UCSD-AML1 (cell line): ENCODE results near the gene CBFB.
"Not testable (repeated sequence)": the region's sequence is repeated elsewhere in the genome, so short reads cannot be mapped to it uniquely, and the experiment has no call there.

Experiments used
- DNase-seq: peaks from one replicate; lab custom pipeline; 2025; ENCODE audit not compliant: unreplicated experiment; lab: John Stamatoyannopoulos, UW

The CBFB gene

DNA sequence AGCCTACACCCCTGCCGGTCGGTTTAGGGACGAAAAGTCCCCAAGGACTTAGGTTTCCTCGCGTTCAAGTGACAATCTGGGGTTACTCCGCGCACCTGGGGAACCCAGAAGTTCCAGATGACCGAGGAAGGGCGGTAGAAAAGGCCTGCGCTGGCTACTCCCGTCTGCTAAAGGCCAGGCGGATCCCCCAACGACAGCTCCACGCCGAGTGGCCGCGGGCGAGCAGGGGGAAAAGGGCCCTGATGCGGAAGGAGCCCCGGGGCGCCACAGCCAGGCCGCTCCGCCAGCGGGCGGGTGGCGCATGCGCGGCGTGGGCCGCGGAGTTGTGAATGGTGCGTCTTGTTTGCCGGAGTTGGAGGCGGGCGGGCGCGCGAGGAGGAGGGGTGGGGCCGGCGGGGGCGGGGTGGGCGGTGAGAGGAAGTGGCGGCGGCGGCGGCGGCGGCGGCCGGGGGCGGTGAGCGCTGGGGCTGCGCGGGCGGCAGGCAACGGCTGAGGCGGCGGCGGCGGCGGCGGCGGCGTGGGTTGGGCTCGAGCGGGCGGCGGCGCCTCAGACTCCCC, at the start of gene CBFB:
CBFB (plus strand) TSS at position 454 of the 558 bp plus-strand sequence. CDS start 259 bp downstream, outside the sequence.
- peak; percentile 95 for DNase-seq

DNA sequence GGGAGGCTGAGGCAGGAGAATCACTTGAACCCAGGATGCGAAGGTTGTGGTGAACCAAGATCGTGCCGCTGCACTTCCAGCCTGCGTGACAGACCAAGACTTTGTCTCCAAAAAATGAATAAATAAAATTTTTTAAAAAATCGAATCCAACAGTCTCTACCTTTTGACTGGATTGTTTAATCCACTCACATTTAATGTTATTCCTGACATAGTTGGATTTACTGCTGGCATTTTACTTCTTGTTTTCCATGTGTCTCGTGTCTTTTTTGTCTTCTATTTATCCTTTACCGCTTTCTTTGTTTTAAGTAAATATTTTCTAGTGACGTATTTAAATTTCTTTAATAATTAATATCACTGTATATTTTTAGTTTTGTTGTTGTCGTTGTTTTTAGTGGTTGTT, 45.9 kb upstream of the CBFB start:
- no peak for DNase-seq

DNA sequence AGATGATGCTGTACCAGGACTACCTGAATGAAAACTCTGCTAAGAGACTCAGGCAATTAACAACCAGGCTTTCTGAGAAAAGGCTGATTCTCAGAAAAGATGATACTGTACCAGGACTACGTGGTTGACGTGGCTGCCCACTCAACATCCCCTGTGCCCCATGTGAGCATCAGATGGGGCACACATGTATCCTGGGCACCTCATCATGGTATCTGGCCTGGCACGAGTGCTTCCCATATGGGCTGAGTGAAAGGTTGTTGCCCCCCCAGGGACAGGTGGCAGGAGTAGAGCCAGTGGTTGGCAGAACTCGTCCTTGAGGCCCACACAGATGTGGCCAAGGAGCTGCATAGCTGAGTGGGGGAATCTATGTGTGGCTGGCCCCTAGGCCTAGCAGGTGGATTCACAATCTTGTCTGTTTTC, 44.0 kb upstream of the CBFB start:
- DNase-seq: no peak

DNA sequence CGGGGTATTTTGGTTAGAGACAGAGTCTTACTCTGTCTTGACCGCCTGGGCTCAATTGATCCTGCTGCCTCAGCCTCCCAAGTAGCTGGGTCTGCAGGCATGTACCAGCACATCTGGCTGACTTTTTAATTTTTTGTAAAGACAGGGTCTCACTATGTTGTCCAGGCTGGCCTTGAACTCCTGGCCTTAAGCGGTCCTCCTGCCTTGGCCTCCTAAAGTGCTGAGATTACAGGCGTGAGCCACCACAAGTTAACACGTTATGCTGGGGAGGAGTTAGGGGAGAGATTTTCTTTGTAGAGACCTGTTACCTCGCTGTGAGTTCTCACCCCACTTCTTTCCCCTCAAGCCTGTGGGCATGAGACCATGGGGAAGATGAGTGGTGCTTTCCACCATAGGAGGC, 42.4 kb upstream of the CBFB start:
- no peak for DNase-seq

DNA sequence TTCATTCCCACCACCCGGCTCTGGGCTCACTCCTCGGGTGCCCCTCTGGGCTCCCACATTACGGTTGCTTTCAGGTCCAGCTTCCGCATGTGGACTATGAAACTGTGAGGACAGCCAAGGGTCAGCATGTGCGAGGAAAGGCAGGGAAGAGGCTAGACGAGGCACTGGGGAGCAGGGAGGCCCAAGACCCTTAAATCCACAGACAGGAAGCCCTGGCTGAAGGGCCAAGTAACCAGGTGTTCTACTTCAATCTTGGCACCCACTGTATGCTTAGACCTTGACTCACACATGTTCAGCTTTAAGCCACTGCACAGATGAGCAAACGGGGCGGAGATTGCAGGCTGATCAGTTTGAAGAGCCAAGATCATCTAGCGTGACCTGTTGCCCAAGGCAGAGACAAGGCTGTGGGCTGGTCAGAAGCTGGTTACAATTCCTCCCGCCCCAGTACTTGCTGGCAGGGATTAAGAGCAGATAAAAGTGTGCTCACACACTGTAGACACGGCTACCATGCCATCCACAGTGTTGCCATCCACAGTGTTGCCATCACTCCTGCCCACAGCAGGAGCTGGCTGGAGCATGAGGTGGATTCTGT, 40.7 kb upstream of the CBFB start, which contains the start of gene CES4A:
CES4A (plus strand) TSS at position 393 of the 592 bp plus-strand sequence; CDS start at position 577, 184 bp downstream.
- DNase-seq: no peak

DNA sequence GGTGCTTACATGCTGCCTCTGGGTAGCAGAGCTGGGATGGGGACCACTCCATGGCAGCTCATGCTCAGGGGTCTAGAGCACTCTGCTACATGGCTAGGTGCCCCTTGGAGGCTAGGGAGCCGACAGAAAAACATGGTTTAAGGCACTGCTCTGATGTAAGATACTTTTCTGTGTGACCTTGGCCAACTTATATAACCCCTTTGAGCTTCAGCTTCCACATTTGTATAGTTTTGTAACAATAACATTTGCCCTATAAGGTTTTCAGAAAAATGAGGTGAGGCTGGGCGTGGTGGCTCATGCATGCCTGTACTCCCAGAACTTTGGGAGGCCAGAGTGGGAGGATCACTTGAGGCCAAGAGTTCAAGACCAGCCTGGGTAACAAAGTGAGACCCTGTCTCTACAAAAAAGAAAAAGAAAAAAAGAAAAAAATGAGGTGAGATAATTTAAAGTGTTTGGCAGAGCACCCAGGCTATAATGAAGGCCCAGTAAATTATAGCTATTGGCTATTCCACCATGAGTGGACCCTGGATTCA, 37.3 kb upstream of the CBFB start:
- no peak for DNase-seq

DNA sequence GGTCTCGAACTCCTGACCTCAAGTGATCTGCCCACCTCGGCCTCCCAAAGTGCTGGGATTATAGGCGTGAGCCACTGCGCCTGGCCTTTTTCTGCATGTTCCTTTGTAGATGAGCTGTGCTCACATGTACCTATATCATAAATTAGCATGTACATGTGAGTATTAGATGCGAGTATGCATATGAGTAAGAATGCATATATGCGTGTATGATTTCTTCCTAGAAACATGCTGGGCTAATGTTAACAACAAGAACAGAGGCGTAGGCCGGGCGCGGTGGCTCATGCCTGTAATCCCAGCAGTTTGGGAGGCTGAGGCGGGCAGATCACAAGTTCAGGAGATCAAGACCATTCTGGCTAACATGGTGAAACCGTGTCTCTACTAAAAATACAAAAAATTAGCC, 35.4 kb upstream of the CBFB start:
- not testable (repeated sequence) for DNase-seq

DNA sequence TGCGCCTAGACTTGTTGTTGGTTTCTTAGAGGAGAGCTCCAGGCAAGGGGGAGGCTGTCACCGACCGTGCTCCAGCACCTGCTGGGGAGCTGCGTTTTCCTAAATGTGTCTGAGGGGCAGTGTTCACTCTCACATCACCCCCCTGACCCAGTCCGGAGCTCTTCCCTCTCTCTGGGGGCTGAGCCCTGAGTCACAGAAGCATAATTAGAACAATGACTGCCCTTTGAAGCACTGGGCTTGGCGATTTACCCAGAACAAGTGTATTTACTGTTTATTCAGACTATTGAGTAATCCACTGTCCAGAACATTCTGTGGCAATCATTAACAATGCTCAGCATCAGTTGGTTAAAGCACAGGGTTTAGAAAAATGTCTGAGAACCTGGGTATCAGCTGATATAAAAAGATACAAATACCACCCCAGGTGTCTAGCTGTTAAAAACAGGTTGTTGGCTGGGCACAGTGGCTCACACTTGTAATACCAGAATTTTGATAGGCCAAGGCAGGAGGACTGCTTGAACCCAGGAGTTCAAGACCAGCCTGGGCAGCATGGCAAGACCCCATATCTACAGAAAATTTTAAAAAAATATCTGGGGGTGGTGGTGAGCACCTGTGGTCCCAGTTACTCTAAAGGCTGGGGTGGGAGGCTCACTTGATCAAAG, 32.5 kb upstream of the CBFB start:
- DNase-seq: no peak

DNA sequence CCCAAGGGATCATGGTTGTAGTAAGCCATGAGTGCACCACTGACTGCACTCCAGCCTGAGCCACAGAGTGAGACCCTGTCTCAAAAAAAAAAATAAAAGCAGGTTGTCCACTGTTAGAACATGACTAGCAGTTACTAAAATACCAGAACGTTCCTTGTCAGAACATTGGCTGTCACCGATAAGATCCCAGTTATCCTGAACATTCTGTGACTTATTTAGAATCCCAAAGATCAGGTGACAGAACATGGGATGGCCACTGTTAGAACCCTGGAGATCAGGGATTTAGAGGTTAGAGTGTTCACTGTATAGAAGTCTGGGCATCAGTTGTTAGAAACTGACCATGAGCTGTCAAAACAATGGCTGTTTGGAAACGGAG, 32.0 kb upstream of the CBFB start:
- no peak for DNase-seq

DNA sequence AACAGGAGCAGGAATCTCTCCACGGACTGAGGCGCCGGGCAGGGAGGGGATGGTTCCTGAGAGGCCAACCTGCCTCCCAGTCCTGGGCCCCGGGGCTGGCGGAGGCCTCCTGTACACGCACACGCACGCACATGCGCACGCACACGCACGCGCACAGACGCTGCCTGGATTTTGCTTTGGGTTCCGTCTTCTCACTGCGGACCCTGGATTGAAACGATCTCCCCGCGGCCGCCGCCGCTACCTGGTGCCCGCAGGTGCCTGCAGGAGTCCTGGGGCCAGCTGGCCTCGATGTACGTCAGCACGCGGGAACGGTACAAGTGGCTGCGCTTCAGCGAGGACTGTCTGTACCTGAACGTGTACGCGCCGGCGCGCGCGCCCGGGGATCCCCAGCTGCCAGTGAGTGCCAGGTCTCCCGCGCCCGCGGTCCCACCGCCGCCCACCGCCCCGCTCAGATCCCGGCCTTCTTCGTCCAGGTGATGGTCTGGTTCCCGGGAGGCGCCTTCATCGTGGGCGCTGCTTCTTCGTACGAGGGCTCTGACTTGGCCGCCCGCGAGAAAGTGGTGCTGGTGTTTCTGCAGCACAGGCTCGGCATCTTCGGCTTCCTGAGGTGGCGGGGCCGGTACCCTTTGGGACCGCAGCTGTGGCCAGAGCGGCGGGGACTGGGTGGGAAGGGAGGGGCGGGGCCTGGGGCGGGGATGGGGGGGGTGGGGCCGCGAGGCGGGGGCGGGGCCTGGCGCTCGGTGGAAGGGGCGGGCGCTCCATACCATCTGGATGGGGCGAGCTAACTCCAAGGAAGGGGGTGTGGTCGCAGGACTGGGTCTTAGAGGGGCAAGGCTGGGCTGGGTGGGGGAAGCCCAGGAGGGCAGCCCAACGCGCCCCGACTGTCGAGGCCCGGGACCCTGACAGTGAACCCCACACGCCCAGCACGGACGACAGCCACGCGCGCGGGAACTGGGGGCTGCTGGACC, 28.3 kb upstream of the CBFB start:
- no peak for DNase-seq

DNA sequence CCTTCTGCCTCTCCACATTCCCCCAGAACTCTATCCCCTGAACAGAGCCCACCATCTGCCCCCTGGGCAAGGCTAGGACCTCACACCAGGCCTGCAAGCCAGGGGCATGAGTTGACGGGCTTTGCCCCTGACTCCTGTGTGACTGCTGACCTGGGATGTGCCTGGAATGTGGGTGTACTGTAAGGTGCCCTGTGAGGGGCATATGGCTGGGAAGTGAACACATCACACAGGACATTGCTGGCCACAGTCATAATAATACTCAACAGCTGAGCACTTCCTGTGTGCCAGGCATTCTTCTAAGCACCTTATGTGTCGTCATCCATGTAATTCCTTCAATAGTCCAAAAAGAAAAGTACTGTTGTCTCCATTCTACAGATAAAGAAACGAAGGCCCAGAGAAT, 27.2 kb upstream of the CBFB start:
- no peak for DNase-seq

DNA sequence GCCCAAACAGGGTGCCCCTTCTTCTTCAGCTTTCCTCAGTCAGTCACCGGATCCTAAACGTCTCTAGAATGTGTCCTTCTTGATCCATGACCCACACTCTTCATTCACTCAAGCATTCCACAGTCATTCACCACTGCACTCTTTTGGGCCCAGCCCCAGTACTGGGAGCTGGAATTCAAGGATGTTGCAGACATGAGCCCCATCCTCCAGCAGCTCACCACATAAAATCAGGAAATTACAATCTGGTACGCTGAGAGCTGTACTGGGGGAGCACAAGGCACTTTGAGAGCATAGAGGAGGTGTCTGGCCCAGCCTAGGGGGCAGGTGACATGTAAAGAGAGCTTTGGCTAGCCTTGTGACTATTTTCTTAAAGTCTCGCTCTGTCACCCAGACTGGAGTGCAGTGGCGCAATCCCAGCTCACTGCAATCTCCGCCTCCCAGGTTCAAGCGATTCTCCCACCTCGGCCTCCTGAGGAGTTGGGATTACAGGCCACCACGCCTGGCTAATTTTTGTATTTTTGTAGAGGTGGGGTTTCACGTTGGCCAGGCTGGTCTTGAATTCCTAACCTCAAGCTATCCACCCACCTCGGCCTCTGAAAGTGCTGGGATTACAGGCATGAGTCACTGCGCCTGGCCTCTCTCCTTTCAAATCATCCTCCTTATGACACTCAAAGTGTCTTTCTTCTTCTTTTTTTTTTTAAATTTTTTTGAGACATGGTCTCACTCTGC, 21.9 kb upstream of the CBFB start:
- no peak for DNase-seq

DNA sequence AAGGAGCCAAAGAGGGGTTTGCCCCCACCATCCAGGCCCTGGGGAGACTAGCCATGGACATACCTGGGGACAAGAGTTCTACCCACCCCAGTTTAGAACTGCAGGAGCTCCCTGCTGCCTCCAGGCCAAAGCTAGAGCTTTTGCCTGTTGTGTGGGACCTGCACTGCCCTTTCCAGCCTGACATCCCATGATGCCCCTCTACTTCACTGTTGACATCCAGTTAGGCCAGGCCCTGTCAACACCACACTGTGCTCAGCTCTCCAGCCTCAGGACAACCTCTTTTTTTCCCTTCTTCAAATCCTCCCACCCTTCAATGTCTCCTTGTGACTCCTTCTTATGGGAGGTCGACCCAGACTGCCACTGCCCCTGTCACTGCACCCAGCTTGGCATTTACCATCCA, 19.8 kb upstream of the CBFB start:
- no peak for DNase-seq

DNA sequence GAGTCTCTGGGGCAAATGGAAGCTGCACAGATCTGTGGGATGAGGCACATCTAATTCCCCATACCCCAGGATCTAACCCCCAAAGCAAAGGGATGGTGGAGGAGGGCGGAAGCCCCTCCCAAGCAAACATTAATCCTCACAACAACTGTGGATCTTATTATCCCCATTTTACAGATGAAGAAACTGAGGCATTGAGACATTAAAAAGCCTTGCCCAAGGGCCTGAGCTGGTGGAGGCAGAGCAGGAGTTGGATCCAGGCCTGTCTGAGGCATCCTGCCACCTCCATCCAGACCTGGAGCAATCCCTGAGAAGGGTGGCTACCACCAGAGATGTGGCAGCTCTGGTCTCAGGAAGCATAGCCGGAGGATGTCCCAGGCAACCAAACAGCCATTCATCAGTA, 17.7 kb upstream of the CBFB start:
- no peak for DNase-seq

DNA sequence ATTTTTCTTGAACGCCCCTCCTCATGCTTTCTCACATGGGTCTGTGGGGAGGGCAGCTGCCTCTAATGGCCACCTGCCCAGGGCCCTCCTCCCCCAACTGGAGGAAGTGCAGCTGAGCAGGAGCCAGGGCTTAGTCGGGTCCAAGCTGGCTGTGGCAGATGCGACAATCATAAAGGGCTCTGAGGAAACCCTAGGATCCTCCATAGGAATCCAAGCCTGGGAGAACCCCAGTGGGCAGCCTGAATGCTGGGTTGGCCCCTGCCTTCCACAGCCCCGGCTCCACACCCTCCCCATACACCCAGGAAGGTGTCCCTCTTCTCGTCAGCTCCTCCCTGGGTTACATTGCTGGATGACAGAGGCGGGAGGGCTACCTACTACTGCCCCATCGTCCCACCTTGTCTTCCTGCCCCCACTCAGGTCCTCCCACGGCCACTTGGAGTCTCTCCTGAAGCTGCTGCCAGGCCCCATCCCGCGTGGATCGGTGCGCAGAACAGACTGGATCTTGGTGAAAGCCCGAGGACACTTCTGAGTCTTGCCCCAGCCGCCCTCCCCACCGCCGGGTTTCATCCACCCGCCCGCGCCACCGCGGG, 15.6 kb upstream of the CBFB start:
- no peak for DNase-seq

DNA sequence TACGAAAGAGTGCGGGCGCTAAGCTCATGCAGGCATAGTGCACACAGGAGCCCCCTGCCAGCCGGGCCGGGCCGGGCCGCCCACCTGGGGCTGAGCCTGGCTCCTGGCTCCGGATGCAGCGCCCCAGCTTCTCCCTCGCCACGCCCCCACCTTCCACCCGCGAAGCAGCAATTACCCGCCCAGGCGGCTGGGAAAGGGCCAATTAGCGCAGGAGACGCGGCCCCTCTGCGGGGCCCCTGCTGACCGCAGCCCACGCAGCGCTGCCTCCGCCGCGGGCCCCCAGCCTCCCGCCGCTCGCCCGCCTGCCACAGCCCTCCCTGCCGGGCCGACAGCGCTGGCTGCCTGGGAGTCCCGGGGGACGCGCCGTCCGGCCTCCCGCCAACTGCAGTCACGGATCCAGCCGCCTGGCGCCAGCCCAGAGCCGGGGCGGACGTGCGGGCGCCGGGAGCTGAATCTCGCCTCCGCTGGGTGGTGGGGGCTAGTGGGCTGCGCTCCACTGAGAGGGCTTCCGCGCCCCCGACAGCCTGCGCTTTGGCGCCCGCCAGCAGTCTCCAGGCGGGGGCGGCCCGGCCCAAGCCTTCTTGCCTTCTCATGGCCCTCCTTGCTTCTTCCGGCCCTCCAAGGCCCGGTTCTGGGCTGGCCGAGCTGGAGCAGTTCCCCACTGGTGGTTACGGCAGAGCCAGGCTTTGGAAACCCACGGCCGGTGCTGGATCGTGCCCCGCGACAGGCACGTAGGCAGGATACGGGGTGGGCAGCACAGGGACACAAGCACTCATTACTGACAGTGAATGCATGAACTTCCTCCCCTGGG, 14.9 kb upstream of the CBFB start:
- peak; percentile 62 for DNase-seq

DNA sequence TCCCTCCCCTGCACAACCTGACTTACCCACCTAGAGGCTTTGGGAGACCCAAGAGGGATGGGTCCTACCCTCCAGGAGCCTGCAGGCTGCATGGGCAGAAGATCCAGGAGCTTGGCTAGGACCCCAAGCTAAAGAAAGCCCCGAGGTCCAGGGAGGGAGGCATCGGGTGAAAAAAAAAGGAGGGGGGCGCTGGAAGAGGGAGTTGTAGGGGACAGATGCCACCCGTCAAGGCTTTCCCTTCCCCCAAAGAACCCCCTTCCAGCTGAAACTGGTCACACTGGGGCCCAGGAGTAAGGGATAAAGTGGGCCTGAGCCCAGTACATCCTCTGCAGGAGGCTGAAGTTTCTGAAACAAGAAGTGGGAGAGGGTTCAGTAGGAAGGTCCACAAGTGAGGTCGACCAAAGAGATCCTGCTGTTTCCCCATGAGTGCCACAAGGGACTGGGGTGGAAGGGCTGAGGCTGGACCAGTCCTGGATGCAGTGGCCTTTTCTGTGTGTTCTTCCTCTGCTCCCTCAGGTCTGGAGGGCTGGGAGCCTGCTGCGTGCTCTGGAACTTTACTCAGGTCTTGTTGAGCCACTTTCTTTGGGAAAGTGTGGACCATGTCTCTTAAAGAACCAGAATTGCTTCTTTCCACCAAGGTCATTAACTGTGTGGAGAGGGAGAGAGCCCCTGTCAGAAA, 14.2 kb upstream of the CBFB start:
- DNase-seq: no peak

DNA sequence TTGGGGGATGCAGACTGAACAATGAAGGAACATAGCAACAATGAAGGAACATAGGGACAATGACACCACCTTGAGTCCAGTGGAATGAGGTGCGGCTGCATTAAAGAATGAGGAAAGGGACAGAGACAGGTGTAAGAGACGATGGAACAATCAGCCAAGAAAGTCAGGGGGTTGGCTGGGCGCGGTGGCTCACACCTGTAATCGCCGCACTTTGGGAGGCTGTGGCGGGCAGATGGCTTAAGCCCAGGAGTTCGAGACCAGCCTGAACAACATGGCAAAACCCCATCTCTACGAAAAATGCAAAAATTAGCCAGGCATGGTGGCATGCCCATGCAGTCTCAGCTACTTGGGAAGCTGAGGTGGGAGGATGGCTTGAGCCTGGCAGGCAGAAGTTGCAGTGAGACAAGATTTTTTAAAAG, 13.6 kb upstream of the CBFB start:
- no peak for DNase-seq

DNA sequence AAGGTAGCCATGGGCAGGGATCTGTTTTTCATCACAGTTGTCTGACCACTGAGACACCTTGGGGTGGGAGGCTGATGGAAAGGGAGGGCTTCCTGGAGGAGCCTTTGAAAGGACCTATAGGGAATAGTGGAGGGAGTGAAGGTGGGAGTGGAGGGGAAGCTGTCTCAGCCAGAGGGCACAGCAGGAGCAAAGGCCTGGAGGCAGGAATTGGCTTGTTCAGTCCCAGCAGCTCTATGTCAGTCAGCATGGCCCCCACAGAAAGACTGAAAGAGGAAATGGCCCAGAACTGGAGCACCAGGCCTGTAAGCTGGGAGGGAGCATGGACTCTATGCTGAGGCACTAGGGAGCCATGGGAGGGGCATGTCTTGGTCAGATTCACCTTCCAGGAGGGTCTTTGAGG, 12.8 kb upstream of the CBFB start:
- DNase-seq: no peak
